ENCODE results near the gene STAB2.

DNA sequence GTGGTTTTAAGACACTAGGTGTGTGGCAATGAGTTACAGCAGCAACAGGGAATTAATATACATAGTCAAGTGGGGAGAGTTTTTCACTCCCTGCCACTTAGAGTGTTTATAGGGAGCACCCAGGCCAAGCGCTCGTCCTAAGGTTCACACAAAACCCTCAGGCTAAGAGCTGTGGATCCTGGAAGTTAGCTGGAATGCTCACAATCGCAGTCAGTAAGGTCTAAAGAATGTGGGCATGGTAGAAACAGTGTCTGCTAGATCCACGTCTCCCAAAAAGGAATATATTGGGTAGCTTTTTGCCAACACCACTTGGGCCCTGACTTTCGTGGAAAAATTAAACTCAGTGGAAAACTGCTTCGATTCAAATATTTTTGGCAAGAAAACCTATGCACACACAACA lies 36.6 kb downstream of the STAB2 start:
- TF ChIP-seq POLR2A (IDR thresholded peaks at IDR 0.05) = no peak
- no peak for TF ChIP-seq CTCF (IDR thresholded peaks at IDR 0.05)

Measured in body of pancreas (tissue), 4 donors.